Femur (tissue), 1 donor: ENCODE results near the gene CDC42.
"Not testable (repeated sequence)": the region's sequence is repeated elsewhere in the genome, so short reads cannot be mapped to it uniquely, and the experiment has no call there.

Source experiments
- DNase-seq: peaks from one replicate; pipeline ENCODE4 v3.0.0-alpha.2; 2017

The CDC42 gene

GRCh38 chr1:22052115-22053016 lies at the start of gene CDC42:
Gene CDC42 (plus strand): TSS chr1:22052709. CDS start chr1:22078479, 25,770 bp downstream.
- DNase-seq: peak; percentile 98

- not testable (repeated sequence) for DNase-seq
These were observed 49.6 kb upstream of the CDC42 start for GRCh38 chr1:22002875-22003274.

GRCh38 chr1:22003959-22004358 lies 48.5 kb upstream of the CDC42 start:
- not testable (repeated sequence) for DNase-seq

DNA sequence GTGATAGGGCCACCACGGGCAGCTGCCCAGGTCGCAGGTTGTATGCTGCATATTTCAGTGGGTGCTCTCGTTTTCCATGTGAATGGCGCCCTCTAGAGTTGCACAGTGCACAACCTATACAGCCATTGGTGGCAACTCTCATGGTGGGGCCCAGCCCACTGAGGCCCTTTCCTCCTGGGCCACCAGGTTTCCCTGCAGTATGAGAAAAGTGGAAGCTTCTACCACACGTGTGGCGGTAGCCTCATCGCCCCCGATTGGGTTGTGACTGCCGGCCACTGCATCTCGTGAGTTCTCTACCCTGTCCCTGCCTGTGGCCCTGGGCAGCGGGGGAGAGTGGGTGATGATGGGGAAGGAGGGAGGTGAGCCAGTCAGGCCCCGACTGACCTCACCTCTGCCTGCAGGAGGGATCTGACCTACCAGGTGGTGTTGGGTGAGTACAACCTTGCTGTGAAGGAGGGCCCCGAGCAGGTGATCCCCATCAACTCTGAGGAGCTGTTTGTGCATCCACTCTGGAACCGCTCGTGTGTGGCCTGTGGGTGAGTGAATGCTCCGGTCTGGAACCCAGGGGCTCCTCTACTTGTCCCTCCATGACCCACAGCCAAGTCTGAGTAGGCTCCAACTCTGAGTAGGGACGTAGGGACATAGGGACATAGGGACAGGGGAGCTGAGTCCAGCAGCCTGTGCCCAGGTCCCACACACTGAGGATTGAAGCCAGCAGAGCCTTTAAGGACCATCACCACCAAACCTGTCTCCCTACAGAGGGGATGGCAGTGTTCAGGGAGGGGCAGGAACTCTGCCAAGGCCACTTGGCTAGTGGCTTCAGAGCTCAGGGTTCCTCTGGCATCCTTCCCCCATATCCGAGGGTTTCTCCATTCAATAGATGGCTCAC lies 47.0 kb upstream of the CDC42 start:
- not testable (repeated sequence) for DNase-seq

DNA sequence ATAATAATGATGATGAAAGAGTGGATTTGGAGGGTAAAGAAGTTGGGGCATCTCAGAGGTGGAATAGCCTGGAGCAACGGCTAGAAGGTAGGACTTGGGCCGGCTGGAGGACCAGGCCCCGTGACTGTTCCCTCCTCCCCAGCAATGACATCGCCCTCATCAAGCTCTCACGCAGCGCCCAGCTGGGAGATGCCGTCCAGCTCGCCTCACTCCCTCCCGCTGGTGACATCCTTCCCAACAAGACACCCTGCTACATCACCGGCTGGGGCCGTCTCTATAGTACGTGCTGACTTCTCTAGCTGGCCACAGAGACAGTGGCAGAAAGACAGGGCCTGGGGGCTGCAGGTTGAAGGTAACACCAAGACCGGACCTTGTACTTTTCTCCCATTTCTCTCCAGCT lies 45.8 kb upstream of the CDC42 start:
- DNase-seq: not testable (repeated sequence)

- not testable (repeated sequence) for DNase-seq
These were observed 45.2 kb upstream of the CDC42 start for GRCh38 chr1:22007262-22007661.

DNA sequence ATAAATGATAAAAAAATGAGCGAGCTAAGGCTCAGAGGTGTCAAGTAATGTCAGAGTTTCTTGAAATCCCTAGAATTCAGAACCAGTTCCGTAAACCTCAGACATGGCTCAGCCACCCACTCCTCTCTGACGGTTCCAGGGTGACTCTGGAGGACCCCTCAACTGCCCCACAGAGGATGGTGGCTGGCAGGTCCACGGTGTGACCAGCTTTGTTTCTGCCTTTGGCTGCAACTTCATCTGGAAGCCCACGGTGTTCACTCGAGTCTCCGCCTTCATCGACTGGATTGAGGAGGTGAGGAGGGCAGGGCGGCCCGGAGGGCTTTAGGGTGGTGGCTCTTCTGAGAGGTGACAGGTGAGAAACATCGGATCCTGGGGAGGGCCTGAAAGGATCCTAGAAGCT lies 42.9 kb upstream of the CDC42 start:
- not testable (repeated sequence) for DNase-seq

GRCh38 chr1:22012752-22013151 lies 39.8 kb upstream of the CDC42 start:
- DNase-seq: not testable (repeated sequence)

GRCh38 chr1:22014575-22015206 lies 37.8 kb upstream of the CDC42 start:
- DNase-seq: not testable (repeated sequence)

DNA sequence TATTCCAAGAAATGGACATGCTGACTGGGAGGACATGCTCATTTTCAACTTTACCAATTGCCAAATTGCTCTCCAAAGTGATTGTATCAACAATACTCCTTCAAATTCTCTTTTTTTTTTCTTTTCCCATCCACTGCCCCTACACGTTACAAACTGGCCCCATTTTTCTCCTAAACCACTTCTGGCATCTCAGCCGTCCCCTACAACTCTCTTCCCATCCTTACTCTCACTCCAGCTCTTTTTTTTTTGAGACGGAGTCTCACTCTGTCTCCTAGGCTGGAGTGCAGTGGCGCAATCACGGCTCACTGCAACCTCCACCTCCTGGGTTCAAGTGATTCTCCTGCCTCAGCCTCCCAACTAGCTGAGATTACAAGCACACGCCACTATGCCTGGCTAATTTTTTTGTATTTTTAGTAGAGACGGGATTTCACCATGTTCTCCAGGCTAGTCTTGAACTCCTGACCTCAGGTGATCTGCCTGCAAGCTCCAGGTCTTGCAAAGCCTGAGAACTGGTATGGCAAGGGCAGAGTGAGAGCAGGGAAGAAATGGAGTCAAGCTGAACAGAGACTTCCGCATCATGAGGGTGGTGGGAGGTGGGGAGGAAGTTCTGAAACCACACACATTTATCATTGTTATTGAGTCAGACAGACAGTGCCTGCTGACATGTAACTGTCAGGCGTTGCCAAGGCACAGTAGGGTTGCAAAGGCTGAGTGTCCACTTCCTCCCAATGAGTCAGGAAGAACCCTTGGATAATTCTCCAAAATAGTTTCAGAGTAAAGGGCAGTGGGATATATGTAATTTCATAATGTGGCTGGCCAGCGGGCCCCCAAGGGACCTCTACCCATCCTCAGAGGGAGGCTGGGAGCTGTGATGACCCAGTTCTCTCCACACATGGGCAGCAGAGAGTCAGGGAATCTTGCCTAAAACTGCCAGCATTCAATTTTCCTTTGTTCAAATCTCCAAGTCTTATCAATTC lies 33.6 kb upstream of the CDC42 start:
- peak; percentile 50 for DNase-seq

GRCh38 chr1:22021061-22021460 lies 31.4 kb upstream of the CDC42 start:
- no peak for DNase-seq

GRCh38 chr1:22024485-22025367 lies 27.8 kb upstream of the CDC42 start:
- peak; percentile 86 for DNase-seq

GRCh38 chr1:22025368-22026155 lies 26.9 kb upstream of the CDC42 start:
- DNase-seq: peak; percentile 95

- no peak for DNase-seq
These were observed 25.6 kb upstream of the CDC42 start for GRCh38 chr1:22026924-22027289.

- DNase-seq: no peak
These were observed 22.5 kb upstream of the CDC42 start for GRCh38 chr1:22030057-22030456.

- DNase-seq: no peak
These were observed 22.0 kb upstream of the CDC42 start for GRCh38 chr1:22030473-22030872.

DNA sequence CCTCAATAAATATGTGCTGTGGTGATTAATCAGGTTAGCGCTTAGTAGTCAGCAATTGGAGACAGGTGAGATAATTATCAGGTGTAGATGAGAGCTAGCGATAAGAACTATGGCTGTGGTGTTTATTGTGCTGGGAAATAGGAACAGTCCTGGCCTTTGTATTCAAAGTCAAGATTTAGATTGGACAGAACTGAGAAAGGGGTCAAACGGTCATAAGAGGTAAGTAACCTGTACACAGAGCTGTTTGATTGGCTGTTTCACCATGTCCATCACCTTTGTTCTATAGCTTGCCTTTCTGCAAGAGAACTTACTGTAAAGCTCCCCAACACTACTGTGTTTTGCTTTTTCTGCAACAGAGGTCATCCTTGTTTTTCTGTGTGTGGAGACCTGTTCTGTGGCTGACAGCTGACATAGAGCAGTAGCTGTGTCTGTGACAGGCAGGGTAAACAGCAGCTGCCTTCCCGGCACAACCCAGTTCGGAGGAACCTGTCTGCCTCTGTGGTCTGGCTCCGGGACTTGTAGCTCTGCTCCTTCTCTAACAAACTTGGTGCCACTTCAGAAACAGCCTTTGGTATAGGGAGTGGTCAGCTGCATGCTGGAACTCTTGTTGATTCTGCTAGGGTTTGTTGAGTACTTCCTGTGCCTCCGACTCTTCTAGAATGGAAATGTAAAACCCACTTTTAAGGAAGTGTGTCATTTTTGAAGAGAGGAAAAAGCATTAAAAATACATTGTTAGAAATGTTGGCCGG lies 21.1 kb upstream of the CDC42 start:
- DNase-seq: peak; percentile 50

- not testable (repeated sequence) for DNase-seq
These were observed 17.7 kb upstream of the CDC42 start for GRCh38 chr1:22034834-22035233.

DNA sequence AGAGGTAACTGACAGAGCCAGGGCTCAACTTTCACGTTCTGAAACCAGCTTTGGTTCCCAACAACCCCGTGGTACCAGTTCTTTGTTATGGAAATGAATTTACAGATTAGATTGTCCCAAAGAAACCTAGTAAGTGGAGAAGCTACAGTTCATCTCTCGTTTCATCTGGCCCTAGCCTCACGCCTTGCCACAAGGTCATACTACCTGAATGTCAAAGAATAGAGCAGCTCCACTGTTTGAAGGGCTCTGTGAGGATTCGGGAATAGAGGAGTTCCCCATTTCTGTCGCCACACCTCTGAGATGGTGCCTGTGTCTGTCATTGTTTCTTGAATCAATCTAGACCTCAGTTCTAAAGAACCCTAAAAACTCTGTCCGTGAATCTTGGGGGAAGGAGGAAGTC lies 15.0 kb upstream of the CDC42 start:
- DNase-seq: no peak
